Pulmonary artery endothelial cell (primary cell): ENCODE results near the gene CLEC3A. TPM values are rescaled to one million over a fixed set of nuclear protein-coding genes. Genes with fewer than 3 reads are reported as not detected.
"Not testable (repeated sequence)": the region's sequence is repeated elsewhere in the genome, so short reads cannot be mapped to it uniquely, and the experiment has no call there.

ENCODE experiments used
- DNase-seq: peaks from one replicate; pipeline ENCODE4 v3.0.0-alpha.2; 2011; ENCODE audit warnings: low read depth, low spot score
- total RNA-seq: library from RNA; depleted of rRNA; stranded (reverse); fragments of >200 nt; gene quantifications from 2 replicates; pipeline ENCODE4 v1.2.3, GENCODE V29; 2014

CLEC3A gene
- total RNA-seq, 1 donor from 2014 or later: not detected

DNA sequence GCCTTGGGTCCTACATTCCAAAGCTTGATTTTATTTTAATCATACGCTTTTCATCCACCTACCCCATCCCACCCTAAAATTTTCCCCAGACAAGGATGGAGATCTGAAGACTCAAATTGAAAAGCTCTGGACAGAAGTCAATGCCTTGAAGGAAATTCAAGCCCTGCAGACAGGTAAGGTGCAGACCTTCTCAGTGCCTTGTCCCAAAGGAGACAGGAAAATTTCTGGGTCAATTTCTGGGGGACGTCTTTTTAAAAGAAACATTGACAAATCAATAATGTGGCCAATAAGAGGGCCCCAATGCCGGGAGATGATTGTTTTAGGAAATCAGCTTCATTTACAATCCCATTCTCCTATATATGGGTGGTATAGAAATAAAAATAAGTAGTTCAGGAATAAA lies 5.7 kb downstream of the CLEC3A start:
- DNase-seq: no peak

DNA sequence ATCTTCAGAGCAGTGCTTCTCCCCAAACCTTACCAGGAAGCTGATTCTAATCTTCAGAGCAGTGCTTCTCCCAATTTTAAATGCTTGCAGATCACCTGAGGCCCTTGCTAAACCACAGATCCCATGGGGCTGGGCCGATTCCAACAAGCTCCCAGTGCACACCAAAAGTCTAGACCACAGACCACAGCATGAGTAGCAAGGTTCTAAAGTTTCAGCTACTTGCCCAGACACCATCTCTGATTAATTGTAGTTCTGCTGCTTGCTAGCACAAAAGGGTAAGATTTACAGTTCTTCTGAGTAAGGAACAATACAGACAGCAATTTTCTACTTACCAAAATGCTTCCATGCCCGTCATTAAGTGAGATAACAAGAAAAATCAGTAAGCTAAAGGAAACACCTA lies 12.2 kb downstream of the CLEC3A start:
- DNase-seq: no peak

DNA sequence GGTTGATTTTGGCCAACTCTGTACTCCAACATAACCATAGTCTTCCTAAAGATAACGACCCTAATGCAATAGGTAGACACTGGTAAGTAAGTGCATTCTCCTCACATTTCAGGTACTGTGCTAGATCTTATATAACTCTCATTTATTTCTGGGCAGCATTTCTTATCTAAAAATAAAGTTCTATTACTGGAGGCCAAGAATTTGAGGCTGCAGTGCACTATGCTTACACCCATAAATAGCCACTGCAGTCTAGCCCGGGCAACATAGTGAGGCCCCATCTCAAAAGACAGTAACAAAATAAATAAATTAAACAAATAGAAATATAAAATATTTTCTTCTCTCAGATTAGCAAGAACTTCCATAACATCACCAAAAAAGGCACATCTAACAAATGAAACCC lies 12.7 kb downstream of the CLEC3A start:
- no peak for DNase-seq

DNA sequence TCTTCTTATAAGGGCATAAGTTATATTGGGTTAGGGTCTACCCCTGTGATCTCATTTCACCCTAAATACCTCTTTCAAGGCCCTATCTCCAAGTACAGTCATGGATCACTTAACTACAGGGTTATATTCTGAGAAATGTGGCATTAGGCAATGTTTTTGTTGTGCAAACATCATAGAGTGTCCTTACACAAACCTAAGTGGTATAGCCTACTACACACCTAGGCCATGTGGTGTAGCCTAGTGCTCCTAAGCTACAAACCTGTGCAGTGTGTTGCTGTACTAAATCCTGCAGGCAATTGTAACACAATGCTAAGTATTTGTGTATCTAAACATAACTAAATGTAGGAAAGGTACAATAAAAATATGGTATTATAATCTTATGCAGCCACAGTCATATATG lies 18.0 kb downstream of the CLEC3A start:
- no peak for DNase-seq

DNA sequence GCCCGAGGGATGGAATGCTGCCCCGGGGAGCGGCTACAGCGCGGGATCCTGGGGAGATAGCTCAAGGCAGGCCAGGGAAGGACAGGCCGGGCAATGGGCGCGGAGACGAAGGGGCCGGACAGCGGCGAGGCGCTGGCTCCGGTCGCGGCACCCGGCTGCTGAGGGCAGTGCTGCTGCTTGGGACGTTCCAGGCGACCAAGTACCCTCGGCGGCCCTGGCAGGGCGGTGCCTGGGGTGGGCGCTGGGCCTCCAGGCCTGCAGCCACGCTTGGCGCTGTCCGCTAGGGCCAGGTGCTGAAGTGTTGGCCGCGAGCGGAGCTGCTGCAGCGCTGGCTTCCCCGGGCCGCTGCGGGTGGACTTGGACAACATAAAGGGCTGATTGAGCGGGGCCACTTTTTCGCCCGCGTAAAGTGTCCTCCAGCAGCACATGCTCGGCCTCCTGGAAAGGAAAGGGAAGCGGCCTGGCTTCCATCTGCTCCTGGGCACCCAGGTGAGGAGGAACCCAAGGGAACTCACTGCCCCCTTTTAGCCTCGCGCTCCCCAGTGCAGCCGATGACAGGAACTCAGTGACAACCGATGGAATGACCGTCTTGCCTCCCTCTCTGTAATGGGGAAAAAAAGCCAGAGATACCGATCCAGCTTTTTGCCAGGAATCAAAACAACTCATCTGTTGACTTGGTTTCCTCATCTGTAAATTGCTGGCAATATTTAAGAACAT lies 23.7 kb downstream of the CLEC3A start:
- peak; percentile 32 for DNase-seq

DNA sequence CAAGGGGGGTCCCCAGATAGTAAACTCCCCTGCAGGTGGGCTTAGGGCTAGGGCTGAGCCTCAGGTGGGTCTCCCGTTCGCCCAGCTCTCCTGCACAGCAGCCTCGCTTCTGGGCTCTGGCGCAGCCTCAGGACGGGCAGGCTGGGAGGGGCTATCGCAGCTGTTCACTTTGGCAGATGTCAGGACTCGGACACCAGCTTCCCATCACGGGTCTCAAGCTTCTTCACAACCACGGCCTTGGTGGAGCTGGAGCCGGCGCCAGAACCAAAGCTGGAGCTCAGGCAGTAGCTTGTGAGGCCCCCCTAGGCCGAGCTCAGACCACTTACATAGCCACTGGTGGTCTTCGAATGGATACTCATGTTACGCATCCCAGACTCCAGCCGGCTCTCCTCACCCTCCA lies 26.0 kb downstream of the CLEC3A start:
- no peak for DNase-seq

DNA sequence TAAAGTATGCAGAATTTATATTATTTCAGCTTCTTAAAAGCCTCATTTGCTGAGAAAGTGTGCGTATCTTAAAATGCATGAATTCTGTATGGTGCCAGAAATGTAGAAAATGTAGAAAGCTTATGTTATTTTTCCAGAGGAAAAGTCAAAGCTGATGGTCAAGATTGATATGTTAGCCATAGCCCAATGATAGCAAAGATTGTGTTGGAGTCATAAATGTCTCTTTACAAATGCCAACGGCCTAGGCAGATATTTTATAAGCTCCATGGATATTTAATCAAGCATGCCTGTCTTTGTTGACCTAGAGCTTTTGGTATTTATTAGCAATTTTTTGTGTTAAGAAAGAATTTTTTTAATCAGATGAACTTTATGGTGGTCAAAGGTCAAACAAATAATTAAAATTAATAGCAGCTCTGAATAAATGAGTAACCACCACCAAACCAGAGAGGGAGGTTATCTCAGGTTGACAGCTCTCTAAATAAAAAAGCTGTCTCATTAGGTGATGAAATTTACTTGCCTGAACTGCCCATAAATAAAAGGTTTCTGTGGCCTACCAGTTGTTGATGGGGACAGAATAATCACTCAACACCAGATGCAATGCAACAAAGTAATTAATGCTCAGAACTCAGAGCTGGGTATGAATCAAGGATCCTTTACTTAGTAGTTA lies 28.5 kb downstream of the CLEC3A start:
- DNase-seq: no peak

DNA sequence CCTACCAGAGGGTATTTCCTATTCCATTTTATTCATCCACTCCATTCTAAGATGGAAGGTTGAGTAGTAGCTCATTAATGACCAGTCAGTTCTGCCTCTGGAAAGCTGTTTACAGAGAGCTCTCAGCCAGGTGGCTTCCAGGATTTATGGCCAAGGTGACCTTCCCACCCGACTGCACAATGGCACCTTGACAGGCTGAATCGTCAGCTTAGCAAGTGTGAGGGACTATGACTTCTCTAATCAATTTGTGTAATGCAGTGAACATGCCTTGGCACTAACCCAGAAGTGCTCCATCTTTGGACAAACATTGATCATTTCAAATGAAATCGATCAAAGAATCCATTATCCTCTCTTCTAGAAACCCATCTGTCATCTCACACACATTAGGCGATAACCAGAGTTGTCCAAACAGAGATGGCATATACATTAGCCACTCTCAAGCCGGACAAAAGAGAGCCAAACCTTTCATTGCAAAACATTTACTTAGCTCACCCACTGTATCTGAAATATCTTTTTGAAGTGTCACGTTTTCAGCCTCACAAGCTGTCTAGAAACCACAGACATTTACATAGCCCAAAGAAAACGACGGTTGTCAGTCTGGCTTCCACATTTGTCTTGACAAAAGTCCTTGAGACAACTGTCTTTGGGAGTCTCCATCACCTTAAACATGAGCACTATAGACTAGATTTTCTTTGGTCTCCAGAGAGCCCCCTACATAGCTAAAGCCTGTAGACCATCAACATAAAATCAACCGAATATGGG lies 35.6 kb downstream of the CLEC3A start:
- no peak for DNase-seq

DNA sequence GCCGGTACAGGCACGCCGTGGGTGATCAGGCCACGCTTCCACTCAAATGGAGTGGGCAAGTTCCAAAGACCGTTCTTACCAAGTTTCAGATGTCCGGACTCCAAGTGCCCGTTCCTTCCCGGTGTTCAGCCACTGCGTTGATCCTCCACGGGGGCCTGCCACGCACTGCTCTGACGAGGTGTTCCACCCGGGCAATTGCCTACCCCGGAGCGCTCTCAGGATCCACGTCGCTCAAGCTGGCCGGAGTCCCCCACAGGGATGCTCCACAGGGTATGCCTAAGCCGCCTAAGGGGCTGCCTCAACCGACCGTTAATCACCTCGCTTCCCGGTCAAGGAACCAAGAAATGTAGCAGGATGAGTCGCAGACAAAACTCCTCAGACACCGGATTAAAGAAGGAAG lies 37.5 kb downstream of the CLEC3A start:
- not testable (repeated sequence) for DNase-seq

DNA sequence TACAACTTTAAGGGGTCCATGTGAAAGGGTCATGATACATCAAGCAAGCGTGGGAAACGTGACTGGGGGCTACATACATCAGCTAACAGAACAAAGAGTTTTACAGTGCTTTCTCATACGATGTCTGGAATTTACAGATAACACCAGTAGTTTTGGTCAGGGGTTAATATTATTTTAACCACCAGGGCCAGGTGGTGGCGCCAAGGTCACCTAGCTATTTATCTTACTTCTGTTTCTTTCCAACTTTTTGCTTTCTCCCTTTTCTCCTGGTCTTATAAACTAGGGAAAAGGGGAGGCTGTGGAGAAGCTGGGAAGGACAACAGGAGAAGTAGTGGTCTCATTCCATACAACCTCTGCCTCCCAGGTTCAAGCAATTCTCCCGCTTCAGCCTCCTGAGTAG lies 37.9 kb downstream of the CLEC3A start:
- DNase-seq: no peak

DNA sequence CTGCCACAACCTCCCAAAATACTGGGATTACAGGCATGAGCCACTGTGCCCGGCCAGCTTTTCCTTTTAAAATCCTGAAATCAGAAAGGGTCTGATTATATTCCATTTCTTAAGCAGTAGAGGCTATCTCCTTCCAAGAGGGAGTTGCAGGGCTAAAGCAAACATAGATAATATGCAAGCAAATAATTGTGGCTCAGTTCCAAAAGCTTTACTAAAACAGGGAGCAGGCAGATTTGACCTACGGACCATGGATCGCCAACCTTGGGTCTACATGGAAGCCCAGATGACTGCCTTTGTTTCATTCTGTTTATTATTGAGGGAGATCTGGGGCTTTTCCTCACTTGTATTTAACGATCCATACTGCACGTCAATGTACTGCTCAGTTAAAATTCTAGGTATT lies 38.5 kb downstream of the CLEC3A start:
- DNase-seq: no peak

DNA sequence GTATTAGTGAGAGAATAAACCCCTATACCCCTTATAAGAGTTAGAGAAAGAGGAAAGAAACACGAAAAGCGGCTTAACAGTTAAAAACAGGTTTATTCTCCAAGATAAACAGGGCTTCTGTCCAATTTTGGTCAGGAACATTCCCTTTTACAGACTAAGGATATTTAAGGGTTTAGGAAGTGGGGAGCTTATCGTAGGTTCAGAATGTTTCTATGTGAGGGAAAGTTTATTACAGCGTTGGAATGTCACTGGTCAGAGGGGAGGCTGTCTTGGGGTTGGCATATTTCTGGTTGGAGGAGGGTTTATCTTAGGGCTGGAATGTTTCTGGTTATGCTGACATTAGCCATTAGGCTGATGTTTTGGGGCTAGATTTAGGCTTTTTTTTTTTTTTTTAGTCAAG lies 43.0 kb downstream of the CLEC3A start:
- no peak for DNase-seq

DNA sequence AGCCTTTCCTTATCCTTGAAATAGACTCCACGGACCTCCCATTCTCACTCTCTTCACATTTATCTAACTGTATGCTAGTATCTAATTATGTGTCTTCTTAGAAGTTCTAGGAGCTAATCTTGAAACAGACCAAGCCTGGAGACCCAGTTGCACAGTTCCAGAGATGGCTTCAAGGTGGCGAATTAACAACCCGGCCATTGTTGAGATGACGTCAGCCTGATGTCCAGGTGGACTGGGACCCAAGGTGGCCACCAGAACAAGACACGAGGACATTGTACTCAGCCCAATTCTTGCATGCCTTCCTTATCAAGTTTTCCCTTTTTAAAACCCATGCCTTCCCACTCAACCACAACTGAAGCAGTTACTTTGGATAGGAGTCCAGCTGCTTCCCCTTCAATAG lies 47.6 kb downstream of the CLEC3A start:
- no peak for DNase-seq

DNA sequence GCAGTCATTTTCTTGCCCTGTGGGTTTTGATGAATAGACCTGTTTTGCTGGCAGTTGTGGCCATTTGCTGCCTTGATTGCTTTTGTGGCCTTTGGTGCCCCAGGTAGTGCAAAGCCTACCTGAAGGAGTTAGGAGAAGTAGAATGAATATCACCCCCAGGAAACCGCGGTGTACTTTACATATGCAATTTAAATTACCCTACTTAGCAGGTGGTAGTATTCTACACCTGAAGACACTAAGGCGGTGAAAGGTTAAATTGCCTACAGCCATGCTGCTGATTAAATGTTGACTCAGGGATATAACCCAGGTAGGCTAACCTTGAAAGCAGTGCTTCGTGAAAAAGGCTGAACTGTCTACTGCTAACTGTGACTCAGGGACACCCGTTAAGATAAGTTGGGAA lies 49.9 kb downstream of the CLEC3A start:
- no peak for DNase-seq

DNA sequence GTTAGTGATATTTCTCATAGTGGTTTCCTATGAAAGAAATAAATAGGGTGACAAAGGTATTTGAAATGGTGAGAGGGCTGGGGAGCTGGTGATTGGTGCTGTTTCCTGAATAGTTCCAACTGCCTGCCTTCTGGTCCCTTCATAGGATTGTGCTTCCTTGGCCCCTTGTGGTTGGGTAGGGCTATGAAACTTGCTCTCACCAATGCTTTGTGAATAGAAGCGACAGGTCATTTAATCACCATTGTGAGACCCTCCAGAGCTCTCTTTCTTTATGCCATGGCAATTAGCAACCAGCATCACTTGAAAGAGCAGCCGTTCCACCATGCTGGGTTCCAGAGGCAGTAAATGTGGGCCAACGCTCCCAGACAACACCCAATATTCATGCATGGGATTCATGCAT lies 53.5 kb downstream of the CLEC3A start:
- DNase-seq: no peak

DNA sequence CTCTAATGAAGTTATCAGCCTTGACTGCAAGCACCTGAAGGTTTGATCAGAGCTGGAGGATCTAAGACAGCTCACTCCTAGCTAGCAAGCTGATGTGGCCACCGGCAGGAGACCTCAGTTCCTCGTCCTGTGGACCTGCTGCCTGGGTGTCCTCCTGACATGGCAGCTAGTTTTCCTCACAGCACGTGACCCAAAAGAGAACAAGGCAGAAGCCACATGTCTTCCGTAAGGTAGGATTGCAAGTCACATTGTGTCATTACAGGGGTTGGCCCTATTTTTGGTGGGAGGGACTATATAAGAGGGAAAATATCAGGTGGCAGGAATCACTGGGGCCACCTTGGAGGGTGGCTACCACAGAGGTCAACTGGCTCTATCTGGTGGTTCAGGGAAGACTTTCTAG lies 59.0 kb downstream of the CLEC3A start:
- no peak for DNase-seq

Other genes with a start within 250 kb of the CLEC3A start
- 1.1 and 2.0 TPM in 2 replicates for gene VAT1L, start 234.0 kb upstream of the CLEC3A start, total RNA-seq
- 13.2 and 15.9 TPM in 2 replicates for gene WWOX, start 77.1 kb downstream of the CLEC3A start, total RNA-seq